HG02981 (cell line): ENCODE results near the gene HOXB13.
"Not testable (repeated sequence)": the region's sequence is repeated elsewhere in the genome, so short reads cannot be mapped to it uniquely, and the experiment has no call there.

Experiments
- ATAC-seq: cut with Tn5 transposase; IDR thresholded peaks from one replicate; pipeline ENCODE4 v1.9.1; 2021; ENCODE audit warnings: mild to moderate bottlenecking, moderate library complexity; ENCODE audit not compliant: unreplicated experiment

The HOXB13 gene

DNA sequence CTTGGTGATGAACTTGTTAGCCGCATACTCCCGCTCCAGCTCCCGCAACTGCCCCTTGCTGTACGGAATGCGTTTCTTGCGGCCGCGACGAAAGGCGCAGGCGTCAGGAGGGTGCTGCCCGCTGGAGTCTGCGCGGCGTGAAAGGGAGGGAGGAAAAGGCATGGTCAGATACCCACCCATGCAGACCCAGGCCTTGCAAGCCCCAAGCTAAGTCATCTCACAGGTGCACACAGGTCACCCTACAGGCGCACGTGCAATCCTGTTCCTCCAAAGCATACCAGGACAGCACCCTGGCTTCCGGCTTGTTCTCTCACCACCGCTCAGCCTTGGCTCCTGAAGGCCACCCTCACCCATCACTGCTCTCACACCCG, 1.6 kb downstream of the HOXB13 start:
- ATAC-seq: no peak

GRCh38 chr17:48726114-48726915, 2.2 kb downstream of the HOXB13 start:
- ATAC-seq: no peak

DNA sequence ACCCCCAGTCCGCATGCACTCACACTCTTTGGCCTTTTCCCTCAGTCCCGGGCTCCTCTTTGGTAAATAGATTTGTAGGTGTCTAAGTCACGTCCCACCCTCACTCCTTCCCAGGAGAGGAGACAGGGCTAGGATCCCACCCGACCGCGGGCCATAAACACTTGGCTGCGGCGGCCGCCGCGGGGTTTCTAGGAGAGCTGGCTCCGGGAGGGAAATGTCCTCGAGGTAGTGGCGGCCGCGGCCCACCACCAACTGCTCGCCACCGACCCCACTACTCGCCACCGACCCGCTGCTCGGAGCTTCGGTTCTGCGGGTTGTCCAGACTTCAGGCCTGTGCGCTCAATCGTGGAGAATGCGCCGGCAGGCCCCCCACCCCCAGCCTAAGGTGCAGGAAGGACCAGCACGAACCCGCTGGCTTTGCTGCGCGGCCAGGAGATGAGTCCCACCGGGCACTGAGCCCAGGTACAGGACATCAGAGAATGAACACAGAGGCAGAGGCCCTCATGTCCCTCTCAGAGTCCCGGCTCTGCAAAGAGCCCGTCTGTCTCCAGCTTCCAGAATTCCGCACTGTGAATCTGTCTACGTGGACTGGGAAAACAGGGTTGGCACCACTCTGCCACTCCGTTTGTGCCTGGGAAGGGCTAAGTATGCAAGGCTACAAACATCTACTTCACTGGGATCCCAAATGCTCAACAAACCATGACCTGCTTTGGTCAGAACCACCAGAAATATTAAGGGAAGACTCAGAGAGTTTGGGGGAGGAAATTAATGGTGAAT, 3.1 kb downstream of the HOXB13 start:
- no peak for ATAC-seq

GRCh38 chr17:48725004-48725287, 3.6 kb downstream of the HOXB13 start:
- no peak for ATAC-seq

DNA sequence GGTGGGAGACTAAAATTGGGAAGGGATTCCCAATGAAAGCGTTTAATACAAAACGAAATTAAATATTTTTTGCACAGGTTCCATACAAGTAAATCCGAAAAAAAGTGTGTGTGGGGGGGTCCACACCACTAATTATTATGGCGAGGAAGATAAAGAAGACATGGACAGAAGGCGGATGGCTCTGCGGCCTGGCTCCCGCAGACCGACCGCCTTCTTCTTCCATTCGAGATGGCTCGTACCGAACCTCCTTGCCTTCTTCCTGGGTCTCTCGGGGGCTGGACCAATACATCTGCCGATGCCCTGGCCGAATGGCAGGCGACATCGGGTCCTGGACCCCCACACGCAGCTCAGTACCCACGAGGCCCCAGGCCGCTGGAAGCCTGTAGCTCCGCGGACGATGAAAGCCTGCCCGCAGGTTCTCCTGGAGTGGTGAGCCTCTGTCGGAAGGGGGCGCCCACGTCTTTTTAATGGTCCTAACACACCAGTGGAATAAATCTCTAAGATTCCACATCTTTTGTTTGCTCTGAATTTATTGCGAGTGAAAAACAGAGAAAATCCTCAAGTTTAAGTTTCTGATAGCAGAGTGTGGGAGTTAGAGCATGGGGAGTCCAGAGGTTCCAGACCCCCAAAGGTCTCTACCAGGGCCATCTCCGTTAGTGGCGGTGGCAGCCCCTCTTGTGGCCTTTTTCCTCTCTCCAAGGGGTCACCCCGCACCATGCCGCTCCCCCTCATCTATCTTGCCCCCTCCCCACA, 4.1 kb downstream of the HOXB13 start:
- no peak for ATAC-seq

- no peak for ATAC-seq
Measured at GRCh38 chr17:48723423-48724250, 4.9 kb downstream of the HOXB13 start.

GRCh38 chr17:48722915-48723422, 5.6 kb downstream of the HOXB13 start, which contains the start of gene PRAC2:
Gene PRAC2 (plus strand): TSS chr17:48723185. CDS start chr17:48724411, 1,226 bp downstream.
- no peak for ATAC-seq

DNA sequence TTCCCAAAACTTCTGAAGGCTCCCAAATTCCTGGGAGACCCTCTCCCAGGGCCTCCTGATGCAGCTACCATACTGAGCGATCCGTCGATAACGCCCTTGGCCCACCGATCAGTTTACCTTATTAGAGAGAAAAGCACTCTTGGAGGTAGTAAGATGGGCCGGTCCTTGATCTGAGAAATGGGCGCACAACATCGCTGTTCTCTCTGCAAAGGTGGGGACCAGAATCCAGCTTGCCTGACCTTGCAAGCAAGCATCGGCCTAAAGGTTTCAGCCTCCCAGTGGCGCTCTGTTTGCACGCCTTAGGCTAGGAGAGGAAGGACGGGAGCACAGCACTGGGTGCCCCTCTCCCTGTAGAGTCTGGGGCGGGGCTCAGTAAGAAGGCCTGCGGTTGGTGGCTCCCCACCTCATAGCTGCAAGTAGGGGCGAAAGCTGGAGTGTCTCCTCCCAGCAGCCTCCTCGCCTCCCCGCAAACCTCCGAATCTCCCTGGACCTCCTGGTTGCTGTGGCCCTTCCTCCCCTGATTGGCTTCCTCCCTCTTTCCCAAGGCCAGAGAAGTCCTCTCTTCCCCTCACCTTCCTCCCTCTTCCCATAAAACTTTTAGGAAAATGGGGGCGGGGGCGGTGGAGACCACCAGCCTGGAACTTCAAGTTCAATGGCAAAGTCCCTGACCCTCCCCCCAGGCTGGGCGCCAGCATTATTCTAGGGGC, 6.2 kb downstream of the HOXB13 start, which contains the start of gene PRAC1:
Gene PRAC1 (minus strand): TSS at position 318 of the 707 bp plus-strand sequence. CDS start 126 bp downstream, at position 192.
- no peak for ATAC-seq

GRCh38 chr17:48721009-48721402, 7.5 kb downstream of the HOXB13 start:
- no peak for ATAC-seq

GRCh38 chr17:48720266-48721008, 8.1 kb downstream of the HOXB13 start:
- ATAC-seq: no peak

- ATAC-seq: no peak
Measured at GRCh38 chr17:48719642-48720265, 8.8 kb downstream of the HOXB13 start.

DNA sequence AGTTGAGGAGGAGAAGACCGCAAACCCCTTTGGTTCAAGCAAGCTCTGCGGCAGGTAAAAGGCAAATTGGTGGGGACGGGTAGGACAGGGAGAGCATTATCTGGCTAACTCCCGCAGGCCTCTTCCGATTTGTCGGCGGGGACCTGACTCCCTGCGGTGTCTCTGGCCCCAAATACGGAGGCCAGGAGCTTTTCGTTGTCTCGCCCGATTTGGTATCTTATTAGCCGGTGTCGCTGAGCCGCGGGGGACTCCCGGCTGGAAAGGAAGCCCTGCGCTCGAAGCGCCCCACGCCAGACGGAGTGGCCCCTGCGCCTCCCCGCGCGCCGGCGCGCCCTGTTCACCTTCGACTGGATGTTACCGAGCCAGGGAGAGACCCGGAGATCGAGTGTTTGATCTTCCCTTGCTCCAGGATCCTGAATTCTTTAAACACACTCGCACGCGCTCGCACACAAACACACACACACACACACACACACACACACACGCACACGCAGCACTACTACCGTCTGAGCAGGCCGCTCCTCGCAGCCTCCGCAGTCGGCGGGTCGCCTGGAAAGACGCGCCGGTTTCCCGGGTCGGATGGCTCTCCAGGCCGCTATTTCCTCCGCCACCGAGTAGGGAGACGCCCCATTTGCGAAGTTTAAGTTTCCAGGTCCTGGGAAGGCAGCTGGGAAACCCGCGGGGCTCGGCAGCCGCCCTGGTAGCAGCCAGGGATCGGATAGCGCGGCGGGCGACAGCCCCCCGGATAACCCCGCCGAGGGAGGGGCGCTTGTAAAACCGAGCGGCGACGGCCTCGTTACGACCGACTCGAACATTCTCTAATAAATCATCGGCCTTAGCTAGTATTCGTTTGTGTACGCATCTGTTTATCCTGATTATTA, 9.5 kb downstream of the HOXB13 start:
- no peak for ATAC-seq

- no peak for ATAC-seq
Measured at GRCh38 chr17:48718227-48718760, 10.3 kb downstream of the HOXB13 start.

GRCh38 chr17:48717367-48718226, 11.0 kb downstream of the HOXB13 start:
- ATAC-seq: no peak

GRCh38 chr17:48716549-48716948, 12.0 kb downstream of the HOXB13 start:
- not testable (repeated sequence) for ATAC-seq
